Dermis blood vessel endothelial cell (primary cell): ENCODE measurements around the gene PRMT1. TPM values are rescaled to one million over a fixed set of nuclear protein-coding genes. Genes with fewer than 3 reads are reported as not detected.

Experiments
- DNase-seq: peaks from one replicate; pipeline ENCODE4 v3.0.0; 2010
- total RNA-seq: library from RNA; depleted of rRNA; stranded (reverse); fragments of >200 nt; gene quantifications from 2 replicates; pipeline ENCODE4 v1.2.3, GENCODE V29; 2014

PRMT1 gene
- total RNA-seq, 1 donor from 2014 or later: 282 TPM

GRCh38 chr19:49651820-49652550 is 25.1 kb upstream of the PRMT1 start:
- DNase-seq: no peak

DNA sequence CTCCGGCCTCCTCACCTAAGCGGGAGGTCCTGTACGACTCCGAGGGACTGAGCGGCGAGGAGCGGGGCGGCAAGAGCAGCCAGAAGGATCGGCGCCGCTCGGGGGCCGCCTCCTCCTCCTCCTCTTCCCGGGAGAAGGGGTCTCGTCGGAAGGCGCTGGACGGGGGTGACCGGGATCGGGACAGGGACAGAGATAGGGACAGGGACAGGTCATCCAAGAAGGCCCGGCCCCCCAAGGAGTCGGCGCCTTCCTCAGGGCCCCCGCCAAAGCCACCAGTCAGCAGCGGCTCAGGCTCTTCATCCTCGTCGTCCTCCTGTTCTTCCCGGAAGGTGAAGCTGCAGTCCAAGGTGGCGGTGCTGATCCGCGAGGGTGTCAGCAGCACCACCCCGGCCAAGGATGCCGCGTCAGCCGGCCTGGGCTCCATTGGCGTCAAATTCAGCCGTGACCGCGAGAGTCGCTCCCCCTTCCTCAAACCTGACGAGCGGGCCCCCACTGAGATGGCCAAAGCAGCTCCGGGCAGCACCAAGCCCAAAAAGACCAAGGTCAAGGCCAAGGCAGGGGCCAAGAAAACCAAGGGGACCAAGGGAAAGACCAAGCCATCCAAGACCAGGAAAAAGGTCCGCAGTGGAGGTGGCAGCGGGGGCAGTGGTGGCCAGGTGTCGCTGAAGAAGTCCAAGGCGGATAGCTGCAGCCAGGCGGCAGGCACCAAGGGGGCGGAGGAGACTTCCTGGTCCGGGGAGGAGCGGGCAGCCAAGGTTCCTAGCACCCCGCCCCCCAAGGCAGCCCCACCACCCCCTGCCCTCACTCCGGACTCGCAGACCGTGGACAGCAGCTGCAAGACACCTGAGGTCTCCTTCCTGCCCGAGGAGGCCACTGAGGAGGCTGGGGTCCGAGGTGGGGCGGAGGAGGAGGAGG is 24.3 kb upstream of the PRMT1 start:
- DNase-seq: no peak

GRCh38 chr19:49653466-49653806 is 23.6 kb upstream of the PRMT1 start:
- no peak for DNase-seq

DNA sequence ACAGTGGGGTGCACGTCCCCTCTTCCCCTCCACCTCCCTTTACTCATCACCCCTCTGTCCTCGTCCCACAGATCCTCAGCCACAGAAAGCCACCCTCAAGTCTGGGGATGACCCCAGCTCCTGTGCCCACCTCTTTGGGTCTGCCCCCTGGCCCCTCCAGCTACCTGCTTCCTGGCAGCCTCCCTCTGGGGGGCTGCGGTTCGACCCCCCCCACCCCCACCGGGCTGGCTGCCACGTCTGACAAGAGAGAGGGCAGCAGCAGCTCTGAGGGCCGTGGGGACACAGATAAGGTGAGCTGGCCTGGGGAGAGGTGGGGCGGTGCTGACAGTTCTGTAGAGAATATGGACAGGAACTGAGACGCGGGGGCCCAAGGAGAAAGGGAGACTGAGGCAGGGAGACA is 22.5 kb upstream of the PRMT1 start:
- no peak for DNase-seq

GRCh38 chr19:49655570-49656455 is 21.3 kb upstream of the PRMT1 start:
- no peak for DNase-seq

- DNase-seq: no peak
Observed at GRCh38 chr19:49656456-49657109, 20.5 kb upstream of the PRMT1 start.

DNA sequence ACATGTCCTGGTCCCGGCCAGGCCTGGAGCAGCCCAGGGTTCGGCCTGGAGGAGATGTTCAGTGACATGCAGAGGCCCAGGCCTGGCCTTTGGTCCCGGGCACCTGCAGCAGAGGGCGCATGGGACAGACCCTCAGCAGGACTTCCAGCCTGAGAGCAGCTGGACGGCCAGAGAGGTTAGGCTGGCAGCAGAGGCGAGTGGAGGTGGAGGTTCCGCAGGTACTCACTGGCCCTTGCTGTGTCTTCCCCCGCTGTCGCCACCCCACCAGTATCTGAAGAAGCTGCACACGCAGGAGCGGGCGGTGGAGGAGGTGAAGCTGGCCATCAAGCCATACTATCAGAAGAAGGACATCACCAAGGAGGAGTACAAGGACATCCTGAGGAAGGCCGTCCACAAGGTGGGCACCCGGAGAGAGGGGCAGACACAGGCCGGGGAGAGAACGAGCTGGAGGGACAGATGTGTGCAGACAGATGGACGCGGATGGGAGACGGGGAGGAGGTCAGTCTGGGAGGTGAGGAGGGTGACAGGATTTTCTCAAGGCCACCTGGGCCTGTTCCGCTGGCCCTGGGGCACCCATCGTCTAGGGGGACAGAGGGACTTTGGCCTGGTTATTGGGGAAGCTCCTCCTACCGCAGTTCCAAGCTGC is 19.5 kb upstream of the PRMT1 start:
- no peak for DNase-seq

GRCh38 chr19:49658139-49658517 is 18.9 kb upstream of the PRMT1 start:
- DNase-seq: no peak

DNA sequence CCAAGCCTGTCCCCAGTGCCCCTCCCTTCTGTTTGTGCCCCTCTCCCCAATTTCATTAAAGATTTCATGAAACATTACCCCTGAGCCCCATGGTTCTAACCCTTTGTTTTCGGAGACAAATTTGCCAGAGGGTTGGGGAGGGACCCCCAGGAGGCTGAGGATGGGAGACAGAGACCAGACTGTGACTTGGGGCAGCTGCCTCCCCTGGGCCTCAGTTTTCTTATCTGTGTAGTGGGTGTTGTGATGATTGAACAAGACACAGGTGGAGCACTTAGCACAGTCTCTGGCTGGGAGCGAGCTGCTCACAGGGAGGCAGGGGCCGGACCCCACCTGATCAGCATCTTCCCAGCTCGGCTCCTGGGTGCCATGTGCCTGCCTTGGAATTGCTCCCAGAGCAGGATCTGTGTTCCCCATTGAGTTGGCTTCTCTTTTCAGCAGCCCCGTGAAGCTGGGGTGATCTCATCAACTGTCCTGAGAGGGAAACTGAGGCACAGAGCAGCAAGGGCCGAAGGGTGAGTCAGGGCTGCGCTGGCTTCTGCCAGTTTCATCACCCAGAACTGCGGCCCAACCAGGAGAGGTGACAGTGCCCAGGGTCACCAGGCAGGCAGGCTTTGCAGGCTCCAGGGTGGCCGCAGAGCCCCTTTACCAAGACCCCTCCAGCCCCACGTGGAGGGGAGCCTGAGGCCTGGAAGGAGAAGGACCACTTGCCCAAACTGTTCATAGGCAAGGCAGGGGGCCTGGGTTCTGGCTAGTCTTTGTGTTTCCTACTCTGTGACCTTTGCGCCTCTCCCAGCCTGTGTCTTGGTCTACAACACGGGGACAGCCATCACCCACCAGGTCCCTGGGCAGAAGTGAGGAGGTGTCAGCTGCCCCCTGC is 18.3 kb upstream of the PRMT1 start:
- DNase-seq: no peak

DNA sequence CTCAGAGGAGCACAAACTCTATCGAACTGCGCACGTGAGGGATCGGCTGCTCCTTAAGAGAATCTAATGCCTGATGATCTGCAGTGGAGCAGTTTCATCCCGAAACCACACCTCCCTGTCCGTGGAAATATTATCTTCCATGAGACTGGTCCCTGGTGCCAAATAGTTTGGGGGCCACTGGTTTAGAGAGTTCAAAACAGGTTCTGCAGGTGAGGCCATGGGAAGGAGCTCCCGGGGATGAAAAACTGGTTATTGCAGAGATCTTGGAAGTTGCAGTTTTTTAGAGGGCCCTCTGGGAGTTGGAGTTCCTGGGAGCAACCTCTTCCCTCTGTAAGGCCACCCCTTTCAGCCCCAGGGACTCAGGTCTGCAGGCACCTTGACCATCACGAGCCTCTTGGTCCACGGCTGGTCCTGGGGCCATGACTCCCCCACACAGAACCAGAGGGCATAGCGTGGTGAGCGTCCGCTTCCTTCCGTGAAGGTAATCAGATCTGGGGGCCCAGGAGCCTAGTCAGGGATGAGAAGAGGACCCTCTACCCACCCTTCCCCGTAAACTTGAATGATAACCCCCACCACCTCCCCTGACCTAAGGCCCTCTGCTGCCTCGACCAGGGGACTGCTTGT is 16.6 kb upstream of the PRMT1 start:
- no peak for DNase-seq

DNA sequence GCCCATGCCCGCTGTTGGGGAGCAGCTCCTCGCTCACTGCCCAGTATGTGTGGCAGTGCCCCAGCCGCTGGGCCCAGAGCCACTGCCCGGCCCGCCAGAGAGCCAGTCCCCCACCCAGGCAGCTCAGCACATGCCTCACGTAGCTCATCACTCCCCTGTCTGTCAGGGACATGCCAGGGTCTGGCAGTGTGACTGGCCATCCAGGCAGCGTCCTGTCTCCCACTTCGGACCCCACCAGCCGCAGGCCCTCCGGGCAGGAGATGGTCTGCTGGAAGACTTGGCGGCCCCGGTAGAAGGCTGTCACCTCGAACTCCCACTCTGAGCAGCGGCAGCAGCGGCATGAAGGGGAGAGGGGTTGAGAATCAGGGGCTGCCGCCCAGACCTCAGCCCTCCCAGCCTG is 15.1 kb upstream of the PRMT1 start:
- DNase-seq: no peak

DNA sequence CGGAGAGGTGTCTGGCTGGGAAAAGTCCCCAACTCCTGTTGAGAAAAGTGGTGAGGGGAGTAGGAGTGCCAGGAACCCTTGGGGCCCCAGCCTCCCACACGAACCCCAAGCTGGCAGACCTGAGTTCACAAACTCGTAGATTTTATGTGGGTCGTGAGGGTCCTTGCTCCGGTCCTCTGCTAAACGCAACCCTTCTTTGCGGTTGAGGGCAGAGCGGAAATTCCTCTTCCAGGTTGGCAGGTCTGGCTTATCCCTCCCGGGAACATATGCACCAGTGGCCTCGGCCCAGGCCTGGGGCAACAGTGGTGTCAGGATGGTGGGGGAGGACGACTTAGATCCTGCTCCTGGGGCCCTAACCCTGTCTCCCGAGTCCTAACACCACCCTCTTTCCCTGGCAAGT is 13.8 kb upstream of the PRMT1 start:
- no peak for DNase-seq

GRCh38 chr19:49664171-49665035 is 12.7 kb upstream of the PRMT1 start:
- peak; percentile 90 for DNase-seq

- no peak for DNase-seq
Observed at GRCh38 chr19:49665036-49665350, 12.1 kb upstream of the PRMT1 start.

GRCh38 chr19:49665351-49666119 is 11.5 kb upstream of the PRMT1 start, which contains the start of the genes BCL2L12 and IRF3:
Gene BCL2L12, plus strand, starts transcription at chr19:49665933. Its CDS starts 760 bp downstream, at chr19:49666693.
Gene IRF3, minus strand, starts transcription at chr19:49665857. Its CDS starts 1,019 bp downstream, at chr19:49664838.
- DNase-seq: peak; percentile 98

DNA sequence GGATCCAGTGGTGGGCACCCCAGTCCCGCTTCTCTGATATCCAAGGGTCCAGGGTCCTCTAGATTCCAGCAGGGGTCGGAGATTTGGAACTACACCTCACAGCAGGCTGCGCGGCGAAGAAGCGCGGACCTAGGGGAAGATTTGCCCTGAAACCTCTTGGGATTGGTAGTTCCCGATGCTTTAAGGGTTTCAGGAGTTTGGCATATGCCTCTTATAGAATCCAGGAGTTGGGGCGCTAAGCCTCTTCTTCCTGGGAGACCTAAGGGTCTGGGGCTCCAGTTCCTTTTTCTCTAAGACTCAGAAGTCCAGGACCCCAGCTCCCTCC is 11.0 kb upstream of the PRMT1 start:
- DNase-seq: no peak

DNA sequence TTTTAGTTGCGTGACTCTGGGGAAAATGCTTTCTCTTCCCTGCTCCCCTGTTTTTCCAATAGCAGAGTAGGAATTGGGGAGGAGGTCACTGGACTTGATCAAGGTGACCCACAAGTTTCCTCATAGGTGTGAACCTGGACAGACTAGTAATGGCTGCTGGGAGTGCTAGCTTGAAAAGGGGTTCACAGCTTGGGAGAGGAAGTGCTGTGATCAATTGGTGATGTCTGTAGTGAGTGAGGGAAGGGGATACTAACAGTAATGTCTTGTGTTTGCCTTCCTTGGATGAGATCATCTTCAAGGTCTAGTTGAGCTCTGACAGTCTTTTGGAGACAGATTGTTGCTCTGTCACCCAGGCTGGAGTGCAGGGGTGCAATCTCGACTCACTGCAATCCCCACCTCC is 9.6 kb upstream of the PRMT1 start:
- no peak for DNase-seq

GRCh38 chr19:49669516-49669915 is 7.6 kb upstream of the PRMT1 start:
- DNase-seq: no peak
